ENCODE data around the gene PRKCB. TPM values are rescaled to one million over a fixed set of nuclear protein-coding genes. Genes with fewer than 3 reads are reported as not detected.

PRKCB gene
- total RNA-seq, 1 donor from 2014 or later: 0.69 TPM

GRCh38 chr16:23868136-23868535 lies 32.4 kb downstream of the PRKCB start:
- Mint-ChIP-seq H3K9me3 (ENCODE audit: unreplicated experiment) (no peaks in the 10 kb centered on the region), H3K4me1 (ENCODE audit: low read depth, unreplicated experiment) (peaks cover 1% of the 10 kb centered on the region), H3K4me3 (ENCODE audit: unreplicated experiment) (no peak overlapping the region), H3K36me3 (ENCODE audit: unreplicated experiment) (no peaks in the 10 kb centered on the region), H3K27me3 (ENCODE audit: unreplicated experiment) (peaks cover 3% of the 10 kb centered on the region), H3K27ac (ENCODE audit: unreplicated experiment) (no peak overlapping the region)
- no peak for DNase-seq
- no peak for TF ChIP-seq CTCF (IDR thresholded peaks at IDR 0.05; ENCODE audit: partially characterized antibody, unreplicated experiment)

- no peaks in the 10 kb centered on the region for H3K9me3 Mint-ChIP-seq (ENCODE audit: unreplicated experiment)
- no peak overlapping the region for H3K4me3 Mint-ChIP-seq (ENCODE audit: unreplicated experiment)
- DNase-seq: no peak
- H3K27me3 Mint-ChIP-seq (ENCODE audit: unreplicated experiment): peaks cover 3% of the 10 kb centered on the region
- no peak for TF ChIP-seq CTCF (IDR thresholded peaks at IDR 0.05; ENCODE audit: partially characterized antibody, unreplicated experiment)
- no peak overlapping the region for H3K27ac Mint-ChIP-seq (ENCODE audit: unreplicated experiment)
- no peaks in the 10 kb centered on the region for H3K36me3 Mint-ChIP-seq (ENCODE audit: unreplicated experiment)
- H3K4me1 Mint-ChIP-seq (ENCODE audit: low read depth, unreplicated experiment): peaks cover 1% of the 10 kb centered on the region
Observed at GRCh38 chr16:23869052-23869451, 33.3 kb downstream of the PRKCB start.

- Mint-ChIP-seq H3K36me3 (ENCODE audit: unreplicated experiment) (no peaks in the 10 kb centered on the region), H3K9me3 (ENCODE audit: unreplicated experiment) (no peaks in the 10 kb centered on the region), H3K27me3 (ENCODE audit: unreplicated experiment) (no peaks in the 10 kb centered on the region), H3K4me1 (ENCODE audit: low read depth, unreplicated experiment) (no peaks in the 10 kb centered on the region), H3K4me3 (ENCODE audit: unreplicated experiment) (no peak overlapping the region), H3K27ac (ENCODE audit: unreplicated experiment) (no peak overlapping the region)
- DNase-seq: no peak
- TF ChIP-seq CTCF (IDR thresholded peaks at IDR 0.05; ENCODE audit: partially characterized antibody, unreplicated experiment): no peak
Observed at GRCh38 chr16:23871924-23872323, 36.1 kb downstream of the PRKCB start.

- H3K4me1 Mint-ChIP-seq (ENCODE audit: low read depth, unreplicated experiment): no peaks in the 10 kb centered on the region
- DNase-seq: no peak
- H3K27me3 Mint-ChIP-seq (ENCODE audit: unreplicated experiment): no peaks in the 10 kb centered on the region
- no peaks in the 10 kb centered on the region for H3K36me3 Mint-ChIP-seq (ENCODE audit: unreplicated experiment)
- TF ChIP-seq CTCF (IDR thresholded peaks at IDR 0.05; ENCODE audit: partially characterized antibody, unreplicated experiment): no peak
- H3K9me3 Mint-ChIP-seq (ENCODE audit: unreplicated experiment): no peaks in the 10 kb centered on the region
- H3K4me3 Mint-ChIP-seq (ENCODE audit: unreplicated experiment): no peak overlapping the region
- no peak overlapping the region for H3K27ac Mint-ChIP-seq (ENCODE audit: unreplicated experiment)
Observed at GRCh38 chr16:23874613-23875294, 39.0 kb downstream of the PRKCB start.

- H3K27ac Mint-ChIP-seq (ENCODE audit: unreplicated experiment): no peak overlapping the region
Observed at GRCh38 chr16:23876256-23876896, 40.6 kb downstream of the PRKCB start.

More at GRCh38 chr16:23876256-23876896, 40.6 kb downstream of the PRKCB start:
- Mint-ChIP-seq H3K4me3 (ENCODE audit: unreplicated experiment) (no peak overlapping the region), H3K4me1 (ENCODE audit: low read depth, unreplicated experiment) (no peaks in the 10 kb centered on the region), H3K36me3 (ENCODE audit: unreplicated experiment) (no peaks in the 10 kb centered on the region), H3K27me3 (ENCODE audit: unreplicated experiment) (no peaks in the 10 kb centered on the region), H3K9me3 (ENCODE audit: unreplicated experiment) (no peaks in the 10 kb centered on the region)
- TF ChIP-seq CTCF (IDR thresholded peaks at IDR 0.05; ENCODE audit: partially characterized antibody, unreplicated experiment): no peak
- no peak for DNase-seq
